A673 (cell line): ENCODE results near the gene FUT8.

ENCODE experiments used
- EZH2 ChIP-seq: fragments of 200-600 bp; sonication (generic); IDR thresholded peaks from 2 replicates; pipeline ENCODE4 v1.6.1; 2017; ENCODE audit warnings: borderline replicate concordance, low read depth, mild to moderate bottlenecking, mixed read lengths, antibody characterized with exemption, low read length; ENCODE audit not compliant: poor library complexity, severe bottlenecking
- TF ChIP-seq, protein P1 (sequence below): fragments of 300-800, 200-600 bp; sonication (generic); conservative IDR thresholded peaks from 2 replicates; pipeline ENCODE4 v1.5.1; 2017; ENCODE audit warnings: low read depth, mild to moderate bottlenecking, antibody characterized with exemption, low read length, moderate library complexity, mixed read lengths

DNA sequence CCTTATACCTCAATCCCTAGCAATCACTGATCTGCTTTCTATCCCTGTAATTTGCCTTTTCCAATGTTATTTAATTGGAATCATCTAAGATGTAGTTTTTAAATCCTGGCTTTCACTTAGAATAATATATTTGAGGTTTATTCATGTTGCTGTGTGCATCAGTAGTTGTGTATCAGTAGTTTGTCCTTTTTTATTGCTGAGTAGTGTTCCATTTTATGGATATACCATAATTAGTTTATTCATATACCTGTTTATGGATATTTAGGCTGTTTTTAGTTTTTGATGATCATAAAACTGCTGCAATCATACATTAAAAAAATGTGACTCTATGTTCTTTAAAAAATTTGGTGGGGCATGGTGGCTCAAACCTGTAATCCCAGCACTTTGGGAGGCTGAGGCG, 43.7 kb downstream of the FUT8 start:
- no peak for TF ChIP-seq EZH2
- TF ChIP-seq, protein P1, sequence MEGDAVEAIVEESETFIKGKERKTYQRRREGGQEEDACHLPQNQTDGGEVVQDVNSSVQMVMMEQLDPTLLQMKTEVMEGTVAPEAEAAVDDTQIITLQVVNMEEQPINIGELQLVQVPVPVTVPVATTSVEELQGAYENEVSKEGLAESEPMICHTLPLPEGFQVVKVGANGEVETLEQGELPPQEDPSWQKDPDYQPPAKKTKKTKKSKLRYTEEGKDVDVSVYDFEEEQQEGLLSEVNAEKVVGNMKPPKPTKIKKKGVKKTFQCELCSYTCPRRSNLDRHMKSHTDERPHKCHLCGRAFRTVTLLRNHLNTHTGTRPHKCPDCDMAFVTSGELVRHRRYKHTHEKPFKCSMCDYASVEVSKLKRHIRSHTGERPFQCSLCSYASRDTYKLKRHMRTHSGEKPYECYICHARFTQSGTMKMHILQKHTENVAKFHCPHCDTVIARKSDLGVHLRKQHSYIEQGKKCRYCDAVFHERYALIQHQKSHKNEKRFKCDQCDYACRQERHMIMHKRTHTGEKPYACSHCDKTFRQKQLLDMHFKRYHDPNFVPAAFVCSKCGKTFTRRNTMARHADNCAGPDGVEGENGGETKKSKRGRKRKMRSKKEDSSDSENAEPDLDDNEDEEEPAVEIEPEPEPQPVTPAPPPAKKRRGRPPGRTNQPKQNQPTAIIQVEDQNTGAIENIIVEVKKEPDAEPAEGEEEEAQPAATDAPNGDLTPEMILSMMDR, result no peak
